Adrenal gland (tissue), 5 donors: ENCODE data around the gene IDI1.

Source experiments
- POLR2A ChIP-seq, 2 donors: fragments of 450-650 bp; IDR thresholded peaks; one replicate each; pipeline ENCODE4 v1.6.1; 2017; ENCODE audit warnings: antibody characterized with exemption in 2 of 2, mild to moderate bottlenecking in 2 of 2, moderate library complexity in 1 of 2
- TF ChIP-seq, protein P1 (sequence below), 6 experiments: fragments of 450-650 bp in 4 of 6; fragments of 200-600 bp in 2 of 6; sonication (generic) in 1 of 6; IDR thresholded peaks; 1 replicate in 5 of 6; 2 replicates in 1 of 6; pipeline versions ENCODE4 v1.5.1 to v1.8.0; 2016 to 2021; ENCODE audit warnings: antibody characterized with exemption in 6 of 6, mild to moderate bottlenecking in 2 of 6, moderate library complexity in 1 of 6
- donor health status: DM: no; HTN: no; CAD: no.

DNA sequence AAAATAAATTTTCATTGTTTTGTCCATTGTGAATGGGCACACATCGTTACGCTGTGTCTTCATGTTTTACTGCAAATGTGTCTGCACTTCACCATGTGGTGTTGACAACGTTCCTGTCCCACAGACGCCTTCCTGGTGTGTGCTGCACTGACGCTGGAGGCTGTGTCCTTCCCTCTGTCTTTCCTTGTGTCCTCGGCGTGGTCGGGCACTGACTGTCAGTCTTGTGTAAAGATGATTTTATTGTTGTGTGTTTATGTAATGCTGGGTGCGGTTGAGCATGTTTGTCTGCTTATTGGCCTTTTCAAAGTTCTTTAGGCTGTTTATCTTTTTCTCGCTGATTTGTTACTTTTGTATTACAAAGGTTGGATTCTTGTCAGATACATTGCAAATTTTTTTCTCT, 41.3 kb downstream of the IDI1 start:
- no peak for TF ChIP-seq POLR2A (IDR thresholded peaks at IDR 0.05)
- TF ChIP-seq, protein P1, sequence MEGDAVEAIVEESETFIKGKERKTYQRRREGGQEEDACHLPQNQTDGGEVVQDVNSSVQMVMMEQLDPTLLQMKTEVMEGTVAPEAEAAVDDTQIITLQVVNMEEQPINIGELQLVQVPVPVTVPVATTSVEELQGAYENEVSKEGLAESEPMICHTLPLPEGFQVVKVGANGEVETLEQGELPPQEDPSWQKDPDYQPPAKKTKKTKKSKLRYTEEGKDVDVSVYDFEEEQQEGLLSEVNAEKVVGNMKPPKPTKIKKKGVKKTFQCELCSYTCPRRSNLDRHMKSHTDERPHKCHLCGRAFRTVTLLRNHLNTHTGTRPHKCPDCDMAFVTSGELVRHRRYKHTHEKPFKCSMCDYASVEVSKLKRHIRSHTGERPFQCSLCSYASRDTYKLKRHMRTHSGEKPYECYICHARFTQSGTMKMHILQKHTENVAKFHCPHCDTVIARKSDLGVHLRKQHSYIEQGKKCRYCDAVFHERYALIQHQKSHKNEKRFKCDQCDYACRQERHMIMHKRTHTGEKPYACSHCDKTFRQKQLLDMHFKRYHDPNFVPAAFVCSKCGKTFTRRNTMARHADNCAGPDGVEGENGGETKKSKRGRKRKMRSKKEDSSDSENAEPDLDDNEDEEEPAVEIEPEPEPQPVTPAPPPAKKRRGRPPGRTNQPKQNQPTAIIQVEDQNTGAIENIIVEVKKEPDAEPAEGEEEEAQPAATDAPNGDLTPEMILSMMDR (IDR thresholded peaks at IDR 0.05), result no peak
